GM19193 (cell line): ENCODE results near the gene CACUL1.

Experiments
- POLR2A ChIP-seq: IDR thresholded peaks from 4 replicates; pipeline ENCODE4 v1.6.1; 2011; ENCODE audit not compliant: insufficient read depth, insufficient read length; ENCODE audit errors: extremely low read depth

Gene CACUL1

DNA sequence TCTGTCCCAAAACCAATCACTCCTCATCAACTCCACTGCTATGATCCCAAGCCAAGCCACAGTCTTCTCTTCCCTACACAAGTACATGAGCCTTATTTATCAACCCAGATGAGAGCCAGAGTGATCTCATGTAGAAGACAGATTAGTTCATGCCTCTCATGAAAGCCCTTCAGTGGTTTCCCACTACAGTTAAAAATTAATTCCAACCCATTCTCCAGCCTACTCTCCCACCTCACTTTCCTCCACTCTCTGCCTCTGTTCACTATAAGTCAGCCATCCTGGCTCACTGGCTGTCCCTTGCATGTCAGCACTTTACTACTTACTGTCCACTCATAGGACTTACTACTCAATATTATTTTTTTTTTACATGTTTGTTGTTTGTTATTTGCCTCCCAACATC is 67.3 kb downstream of the CACUL1 start:
- no peak for TF ChIP-seq POLR2A

GRCh38 chr10:118682533-118682932 is 72.2 kb downstream of the CACUL1 start:
- TF ChIP-seq POLR2A = no peak

DNA sequence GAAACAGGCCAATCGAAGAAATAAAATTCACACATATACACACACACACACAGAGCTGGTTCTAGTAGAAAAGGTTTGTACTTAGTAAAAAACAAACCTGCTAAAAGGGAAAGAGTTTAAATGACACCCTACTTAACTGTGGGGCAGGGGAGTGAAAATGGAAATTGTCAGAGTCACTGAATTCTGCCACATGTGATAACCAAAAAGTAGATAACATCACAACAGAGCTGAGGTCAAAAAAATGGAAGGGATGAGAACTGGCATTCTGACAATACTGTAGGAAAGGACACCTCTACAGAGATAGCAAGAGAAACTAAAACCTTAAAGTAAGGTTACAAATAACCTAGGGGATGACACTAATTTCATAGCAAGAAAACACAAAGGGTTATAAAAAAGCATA is 74.6 kb downstream of the CACUL1 start:
- TF ChIP-seq POLR2A = no peak

- no peak for TF ChIP-seq POLR2A
Measured at GRCh38 chr10:118674226-118674919, 80.4 kb downstream of the CACUL1 start.

GRCh38 chr10:118672766-118673715 is 81.7 kb downstream of the CACUL1 start:
- no peak for TF ChIP-seq POLR2A

DNA sequence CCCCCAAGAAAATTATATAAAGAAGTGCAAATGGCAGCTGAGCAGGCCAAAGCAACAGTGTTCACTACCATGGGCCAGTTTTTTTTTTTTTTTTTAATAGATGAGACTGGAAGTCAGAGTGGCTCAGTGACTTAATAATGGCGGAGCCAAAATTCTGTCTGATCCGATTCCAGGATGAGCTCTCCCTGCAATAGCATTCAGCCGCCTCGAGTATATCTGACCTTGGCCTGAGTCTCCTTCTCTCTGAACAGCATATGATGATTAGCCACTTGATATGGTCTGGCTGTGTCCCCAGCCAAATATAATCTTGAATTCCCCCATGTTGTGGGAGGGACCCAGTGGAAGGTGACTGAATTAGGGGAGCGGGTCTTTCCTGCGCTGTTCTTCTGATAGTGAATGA is 82.6 kb downstream of the CACUL1 start:
- no peak for TF ChIP-seq POLR2A

GRCh38 chr10:118670472-118671124 is 84.2 kb downstream of the CACUL1 start:
- no peak for TF ChIP-seq POLR2A

- TF ChIP-seq POLR2A = no peak
Measured at GRCh38 chr10:118669835-118670234, 84.9 kb downstream of the CACUL1 start.

- no peak for TF ChIP-seq POLR2A
Measured at GRCh38 chr10:118669020-118669791, 85.6 kb downstream of the CACUL1 start.

DNA sequence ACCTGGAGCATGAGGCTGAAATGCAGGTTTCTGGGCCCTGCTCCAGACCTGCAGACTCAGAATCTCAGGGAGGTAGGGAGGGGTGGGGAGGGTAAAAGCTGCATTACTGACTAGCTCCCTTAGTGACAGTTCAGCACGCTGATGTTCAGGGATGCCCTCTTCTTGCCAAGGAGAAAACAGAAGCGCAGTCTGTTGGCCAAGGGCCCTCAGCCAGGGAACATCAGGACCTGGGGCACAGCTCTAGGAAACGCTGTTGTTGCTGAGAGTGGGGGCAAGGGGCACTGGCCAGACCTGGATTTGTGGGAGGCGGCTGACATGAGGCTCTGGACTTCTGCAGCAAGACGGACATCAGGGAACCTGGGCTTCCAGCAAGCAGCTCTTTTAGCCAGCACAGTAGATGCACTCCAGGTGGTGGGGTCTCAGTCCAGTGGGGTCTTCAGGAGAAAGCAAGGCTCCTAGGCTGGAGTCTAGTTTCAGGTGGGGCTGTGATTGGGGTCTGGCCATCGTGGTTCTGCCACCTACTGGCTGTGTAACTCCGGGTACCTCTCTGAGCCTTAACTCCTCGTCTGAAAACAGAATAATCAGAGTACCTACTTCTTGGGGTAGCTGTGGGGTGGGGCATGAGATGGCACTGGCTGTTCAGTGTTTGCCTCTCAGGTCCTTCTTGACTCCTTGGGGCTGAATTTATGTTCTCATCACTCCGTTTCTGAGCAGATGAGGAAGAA is 86.4 kb downstream of the CACUL1 start:
- TF ChIP-seq POLR2A = no peak

DNA sequence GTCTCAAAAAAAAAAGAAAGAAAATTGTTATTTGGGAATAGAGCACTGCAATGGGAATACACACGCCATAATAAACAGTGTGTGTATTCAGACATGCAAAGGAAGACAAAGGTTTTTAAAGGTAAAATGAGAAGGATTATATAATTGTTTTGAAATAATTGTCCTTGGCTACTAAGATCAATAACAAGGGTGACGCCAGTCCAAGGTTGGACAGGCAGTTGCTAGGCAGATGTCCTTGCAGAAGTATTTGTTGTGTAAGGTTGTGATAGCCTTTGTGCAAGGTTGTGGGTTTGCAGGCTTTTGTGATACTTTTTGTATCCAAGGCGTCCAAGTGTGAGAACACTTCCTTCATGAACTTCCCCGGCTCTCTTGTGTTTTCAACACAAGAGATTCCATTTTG is 87.0 kb downstream of the CACUL1 start:
- no peak for TF ChIP-seq POLR2A

DNA sequence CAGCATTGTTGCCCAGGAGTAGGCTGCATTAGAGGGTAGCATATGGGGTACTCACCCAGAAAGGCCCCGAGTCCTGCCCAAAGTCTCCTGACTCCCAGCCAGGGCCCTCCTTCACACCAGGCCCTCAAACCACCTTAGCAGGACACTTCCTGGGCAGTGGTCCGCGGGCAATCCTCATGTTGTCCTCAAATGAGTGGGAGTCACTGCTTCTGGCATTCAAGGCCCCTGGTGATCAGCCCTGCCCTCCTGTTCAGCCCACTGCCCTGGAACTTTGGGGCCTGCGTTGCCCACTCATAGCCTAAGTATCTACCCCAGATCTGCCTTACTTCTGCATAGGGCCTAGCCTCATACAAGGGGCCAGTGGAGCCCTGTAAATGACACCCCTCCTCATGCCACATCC is 88.4 kb downstream of the CACUL1 start:
- no peak for TF ChIP-seq POLR2A

DNA sequence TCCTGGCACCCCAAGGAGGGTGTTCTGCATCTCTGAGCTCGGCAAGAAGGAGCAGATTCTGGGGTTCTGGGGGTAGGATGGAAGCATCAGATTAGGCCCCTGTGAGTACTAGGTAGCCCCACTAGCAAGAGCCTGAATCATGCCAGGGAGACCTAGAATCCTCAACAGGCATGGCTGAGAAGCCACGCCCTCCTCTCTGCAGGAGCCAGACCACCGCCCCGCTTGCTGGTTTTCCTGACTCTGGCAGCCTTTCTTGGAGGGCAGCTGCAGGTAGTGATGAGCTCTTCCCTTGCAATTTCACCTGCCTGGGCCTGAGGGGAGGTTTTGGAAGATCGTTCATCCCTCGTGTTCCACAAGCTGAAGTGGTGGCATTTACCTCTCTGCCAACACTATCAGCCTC is 90.4 kb downstream of the CACUL1 start:
- TF ChIP-seq POLR2A = no peak

- no peak for TF ChIP-seq POLR2A
Measured at GRCh38 chr10:118663176-118663575, 91.6 kb downstream of the CACUL1 start.
